Measurements from ENCODE around the gene TACC2. TPM values are rescaled to one million over a fixed set of nuclear protein-coding genes. Genes with fewer than 3 reads are reported as not detected.

Gene TACC2
- total RNA-seq, 4 donors from 2014 or later = 11.5 to 73.0 (median 14.5) TPM

- Histone ChIP-seq H3K27me3 (no peaks in the 10 kb centered on the region), H3K4me3 (no peak overlapping the region), H3K9me3 (no peaks in the 10 kb centered on the region), H3K36me3 (no peaks in the 10 kb centered on the region), H3K27ac (no peak overlapping the region), H3K4me1 (no peaks in the 10 kb centered on the region)
- intact Hi-C loops (cut with DNase I; ENCODE audit: low total_unique reads) = no loop called here
- TF ChIP-seq CTCF (IDR thresholded peaks at IDR 0.05) = no peak
- TF ChIP-seq POLR2A (IDR thresholded peaks at IDR 0.05) = no peak
- DNase-seq = no peak
Measured at GRCh38 chr10:122249991-122250750, 261.2 kb downstream of the TACC2 start.

GRCh38 chr10:122251459-122252255 is 262.7 kb downstream of the TACC2 start:
- Histone ChIP-seq H3K27ac (no peak overlapping the region), H3K4me1 (no peaks in the 10 kb centered on the region), H3K36me3 (no peaks in the 10 kb centered on the region), H3K9me3 (no peaks in the 10 kb centered on the region), H3K4me3 (no peak overlapping the region), H3K27me3 (no peaks in the 10 kb centered on the region)
- DNase-seq = no peak
- no peak for TF ChIP-seq CTCF (IDR thresholded peaks at IDR 0.05)
- TF ChIP-seq POLR2A (IDR thresholded peaks at IDR 0.05) = no peak
- intact Hi-C loops (cut with DNase I; ENCODE audit: low total_unique reads) = no loop called here

- intact Hi-C loops (cut with DNase I; ENCODE audit: low total_unique reads) = no loop called here
- TF ChIP-seq CTCF (IDR thresholded peaks at IDR 0.05) = no peak
- TF ChIP-seq POLR2A (IDR thresholded peaks at IDR 0.05) = no peak
- no peak for DNase-seq
- H3K27ac ChIP-seq = no peak overlapping the region
- H3K9me3 ChIP-seq = no peaks in the 10 kb centered on the region
- no peaks in the 10 kb centered on the region for H3K4me1 ChIP-seq
- H3K27me3 ChIP-seq = no peaks in the 10 kb centered on the region
- no peak overlapping the region for H3K4me3 ChIP-seq
- H3K36me3 ChIP-seq = no peaks in the 10 kb centered on the region
Measured at GRCh38 chr10:122252805-122253204, 263.8 kb downstream of the TACC2 start.

- Histone ChIP-seq H3K9me3 (no peaks in the 10 kb centered on the region), H3K36me3 (no peaks in the 10 kb centered on the region), H3K4me3 (no peak overlapping the region), H3K27me3 (no peaks in the 10 kb centered on the region), H3K4me1 (no peaks in the 10 kb centered on the region), H3K27ac (no peak overlapping the region)
- no peak for DNase-seq
- intact Hi-C loops (cut with DNase I; ENCODE audit: low total_unique reads) = no loop called here
- TF ChIP-seq POLR2A (IDR thresholded peaks at IDR 0.05) (no peak), CTCF (IDR thresholded peaks at IDR 0.05) (no peak)
Measured at GRCh38 chr10:122253605-122254004, 264.6 kb downstream of the TACC2 start.

- H3K4me1 ChIP-seq = no peaks in the 10 kb centered on the region
- H3K36me3 ChIP-seq = no peaks in the 10 kb centered on the region
- no peak overlapping the region for H3K4me3 ChIP-seq
- no peak for TF ChIP-seq POLR2A (IDR thresholded peaks at IDR 0.05)
- no peak for TF ChIP-seq CTCF (IDR thresholded peaks at IDR 0.05)
- intact Hi-C loops (cut with DNase I; ENCODE audit: low total_unique reads) = no loop called here
- H3K27ac ChIP-seq = no peak overlapping the region
- H3K27me3 ChIP-seq = no peaks in the 10 kb centered on the region
- no peak for DNase-seq
- H3K9me3 ChIP-seq = no peaks in the 10 kb centered on the region
Measured at GRCh38 chr10:122254831-122255230, 265.9 kb downstream of the TACC2 start.
